Esophagus squamous epithelium (tissue), 5 donors: Measurements from ENCODE around the gene LSM11. TPM values are rescaled to one million over a fixed set of nuclear protein-coding genes. Genes with fewer than 3 reads are reported as not detected.

Experiments
- DNase-seq: peaks from one replicate; lab custom pipeline; 2025; lab: John Stamatoyannopoulos, UW
- H3K27ac ChIP-seq, 4 donors: fragments of 200-600 bp; sonication (generic); one replicate each; pipeline ENCODE4 v1.5.1; 2016 to 2019; ENCODE audit warnings: mild to moderate bottlenecking in 1 of 4
- H3K27me3 ChIP-seq, 4 donors: fragments of 200-600 bp; sonication (generic); 1 replicate in 3 of 4; 2 replicates in 1 of 4; pipeline versions ENCODE4 v1.5.1 to v1.6.0; 2017 to 2021; ENCODE audit warnings: antibody characterized with exemption in 1 of 4
- H3K36me3 ChIP-seq, 3 donors: fragments of 200-600 bp; sonication (generic); one replicate each; pipeline ENCODE4 v1.5.1; 2016 to 2019
- H3K4me1 ChIP-seq, 3 donors: fragments of 200-600 bp; sonication (generic); one replicate each; pipeline ENCODE4 v1.5.1; 2017 to 2019
- H3K4me3 ChIP-seq, 4 donors: fragments of 200-600 bp; sonication (generic); 1 replicate in 3 of 4; 2 replicates in 1 of 4; pipeline ENCODE4 v1.5.1; 2016 to 2019; ENCODE audit warnings: mild to moderate bottlenecking in 2 of 4, moderate library complexity in 1 of 4
- H3K9me3 ChIP-seq, 3 donors: fragments of 200-600 bp; sonication (generic); one replicate each; pipeline ENCODE4 v1.5.1; 2016 to 2019
- POLR2A ChIP-seq, 4 donors: fragments of 450-650 bp; IDR thresholded peaks; one replicate each; pipeline ENCODE4 v1.6.1; 2017; ENCODE audit warnings: antibody characterized with exemption in 4 of 4, mild to moderate bottlenecking in 4 of 4, moderate library complexity in 3 of 4
- WGBS, 2 donors: methylation state at CpG; one replicate each; pipeline ENCODE4 v1.1.5; 2018; 5-methylcytosine and 5-hydroxymethylcytosine counted together
- intact Hi-C: fragments of 100-400 bp; cut with DNase I; formaldehyde crosslinking; loops from one replicate; pipeline ENCODE4 v1.15.0; 2022
- total RNA-seq, 4 donors: library from RNA; depleted of rRNA; stranded (reverse); fragments of >200 nt; gene quantifications; one replicate each; pipeline ENCODE4 v1.1.0, GENCODE V29; 2016
- TF ChIP-seq, protein P1 (sequence below), 6 experiments: fragments of 450-650 bp in 4 of 6; fragments of 200-600 bp in 2 of 6; sonication (generic) in 2 of 6; IDR thresholded peaks; one replicate each; pipeline ENCODE4 v1.5.1; 2016 to 2019; ENCODE audit warnings: antibody characterized with exemption in 6 of 6, mild to moderate bottlenecking in 4 of 6, moderate library complexity in 4 of 6
- donor health status: DM: yes; HTN: yes; CAD: no.

The LSM11 gene
- total RNA-seq, 4 donors from 2014 or later: 2.1 to 6.7 (median 3.6) TPM

DNA sequence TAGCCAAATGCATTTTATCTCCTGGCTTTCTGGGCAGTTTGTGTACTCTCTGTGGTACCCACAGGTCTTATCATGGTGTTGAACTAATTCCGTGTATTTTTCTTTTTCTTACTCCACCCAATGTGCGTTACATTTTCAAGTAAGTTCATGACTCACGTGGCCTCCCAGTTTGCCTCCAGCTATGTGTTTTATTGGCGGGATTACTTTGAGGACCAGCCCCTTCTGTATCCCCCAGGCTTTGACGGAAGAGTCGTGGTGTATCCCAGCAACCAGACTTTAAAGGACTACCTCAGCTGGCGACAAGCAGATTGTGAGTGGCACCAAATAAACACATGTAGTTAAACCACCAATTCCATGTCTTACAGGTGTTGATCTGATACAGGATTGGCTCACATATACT lies 9.1 kb upstream of the LSM11 start:
- no peak for TF ChIP-seq POLR2A (IDR thresholded peaks at IDR 0.05)
- TF ChIP-seq, protein P1, sequence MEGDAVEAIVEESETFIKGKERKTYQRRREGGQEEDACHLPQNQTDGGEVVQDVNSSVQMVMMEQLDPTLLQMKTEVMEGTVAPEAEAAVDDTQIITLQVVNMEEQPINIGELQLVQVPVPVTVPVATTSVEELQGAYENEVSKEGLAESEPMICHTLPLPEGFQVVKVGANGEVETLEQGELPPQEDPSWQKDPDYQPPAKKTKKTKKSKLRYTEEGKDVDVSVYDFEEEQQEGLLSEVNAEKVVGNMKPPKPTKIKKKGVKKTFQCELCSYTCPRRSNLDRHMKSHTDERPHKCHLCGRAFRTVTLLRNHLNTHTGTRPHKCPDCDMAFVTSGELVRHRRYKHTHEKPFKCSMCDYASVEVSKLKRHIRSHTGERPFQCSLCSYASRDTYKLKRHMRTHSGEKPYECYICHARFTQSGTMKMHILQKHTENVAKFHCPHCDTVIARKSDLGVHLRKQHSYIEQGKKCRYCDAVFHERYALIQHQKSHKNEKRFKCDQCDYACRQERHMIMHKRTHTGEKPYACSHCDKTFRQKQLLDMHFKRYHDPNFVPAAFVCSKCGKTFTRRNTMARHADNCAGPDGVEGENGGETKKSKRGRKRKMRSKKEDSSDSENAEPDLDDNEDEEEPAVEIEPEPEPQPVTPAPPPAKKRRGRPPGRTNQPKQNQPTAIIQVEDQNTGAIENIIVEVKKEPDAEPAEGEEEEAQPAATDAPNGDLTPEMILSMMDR (IDR thresholded peaks at IDR 0.05): no peak
- Histone ChIP-seq H3K36me3 (peaks cover 3 to 65% (median 5%) of the 10 kb centered on the region in 3 donors), H3K27ac (no peak overlapping the region), H3K9me3 (no peaks in the 10 kb centered on the region), H3K4me3 (no peak overlapping the region), H3K4me1 (peaks cover 4 to 30% (median 7%) of the 10 kb centered on the region in 3 donors), H3K27me3 (no peaks in the 10 kb centered on the region)
- 46 to 79% methylated on average over 7 of the region's 7 CpGs for WGBS, 2 donors
- DNase-seq: no peak
- intact Hi-C loops: no loop called here

DNA sequence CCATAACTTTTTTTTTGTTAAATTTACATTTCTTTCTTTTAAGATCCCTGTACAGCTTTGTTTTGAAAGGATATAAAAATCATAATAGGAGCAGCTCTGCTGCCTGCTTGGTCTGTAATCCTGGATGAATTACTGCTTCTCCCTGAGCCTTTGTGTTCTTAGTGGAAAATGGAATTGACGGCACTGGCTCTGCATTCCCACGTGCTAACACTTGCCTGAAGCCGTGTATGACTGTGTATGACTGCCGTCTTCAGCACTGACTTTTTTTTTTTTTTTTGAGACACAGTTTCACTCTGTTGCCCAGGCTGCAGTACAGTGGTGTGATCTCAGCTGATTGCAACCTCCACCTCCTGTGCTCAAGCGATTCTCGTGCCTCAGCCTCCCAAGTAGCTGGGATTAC lies 7.5 kb upstream of the LSM11 start:
- no peaks in the 10 kb centered on the region for H3K9me3 ChIP-seq
- no peaks in the 10 kb centered on the region for H3K27me3 ChIP-seq
- peaks cover 5 to 75% (median 5%) of the 10 kb centered on the region in 3 donors for H3K36me3 ChIP-seq
- H3K4me3 ChIP-seq: no peak overlapping the region
- DNase-seq: no peak
- intact Hi-C loops: no loop called here
- 46 to 64% methylated on average over 6 of the region's 6 CpGs for WGBS, 2 donors
- TF ChIP-seq, protein P1 (IDR thresholded peaks at IDR 0.05): no peak
- no peak for TF ChIP-seq POLR2A (IDR thresholded peaks at IDR 0.05)
- peak overlapping the region in 1 of 4 donors; percentile 37 for H3K27ac ChIP-seq
- peaks cover 4 to 26% (median 4%) of the 10 kb centered on the region in 3 donors for H3K4me1 ChIP-seq

DNA sequence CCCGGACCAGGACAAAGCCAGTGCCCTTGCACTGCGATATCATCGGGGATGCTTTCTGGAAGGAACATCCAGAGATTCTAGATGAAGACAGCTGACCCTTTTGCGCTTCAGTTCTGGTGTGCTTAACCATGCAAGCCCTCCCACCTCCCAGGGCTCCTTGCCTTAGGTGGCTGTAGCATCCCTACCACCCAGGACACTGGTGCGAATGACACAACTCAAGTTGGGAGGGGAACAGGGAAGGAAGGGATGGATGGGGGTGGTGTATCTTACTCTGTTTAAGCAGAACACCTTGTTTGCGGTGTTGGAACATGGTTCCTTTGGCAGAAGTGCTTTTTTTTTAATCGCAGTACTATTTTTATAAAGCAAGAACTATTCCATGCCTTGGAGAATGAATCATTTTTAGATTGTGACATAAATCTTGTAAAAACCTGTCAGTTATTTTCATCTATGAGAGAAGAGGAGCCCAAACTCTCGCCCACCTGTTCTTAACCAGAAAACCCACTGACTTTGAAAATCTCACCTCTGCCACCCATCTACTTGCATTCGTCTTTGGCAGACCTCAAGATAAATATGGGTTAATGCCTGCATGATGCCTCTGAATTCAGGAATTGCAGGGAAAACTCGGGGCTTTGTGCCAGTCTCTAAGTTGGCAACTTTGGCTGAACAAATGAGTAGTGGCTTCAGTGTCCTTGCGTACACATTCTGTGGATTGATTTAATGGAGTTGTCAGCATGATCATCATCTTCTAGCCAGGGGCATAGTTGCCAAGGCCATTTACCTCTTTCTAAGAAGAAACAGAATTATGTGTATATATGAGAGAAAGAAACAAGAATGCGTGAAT lies 3.9 kb upstream of the LSM11 start:
- intact Hi-C loops: no loop called here
- no peaks in the 10 kb centered on the region for H3K27me3 ChIP-seq
- peaks cover 0 to 56% (median 5%) of the 10 kb centered on the region in 3 donors for H3K36me3 ChIP-seq
- H3K27ac ChIP-seq: no peak overlapping the region
- H3K4me1 ChIP-seq: peaks cover 0 to 24% (median 3%) of the 10 kb centered on the region in 3 donors
- no peaks in the 10 kb centered on the region for H3K9me3 ChIP-seq
- no peak overlapping the region for H3K4me3 ChIP-seq
- TF ChIP-seq, protein P1 (IDR thresholded peaks at IDR 0.05): no peak
- TF ChIP-seq POLR2A (IDR thresholded peaks at IDR 0.05): no peak
- DNase-seq: no peak
- 76 to 83% methylated on average over 12 of the region's 12 CpGs for WGBS, 2 donors

DNA sequence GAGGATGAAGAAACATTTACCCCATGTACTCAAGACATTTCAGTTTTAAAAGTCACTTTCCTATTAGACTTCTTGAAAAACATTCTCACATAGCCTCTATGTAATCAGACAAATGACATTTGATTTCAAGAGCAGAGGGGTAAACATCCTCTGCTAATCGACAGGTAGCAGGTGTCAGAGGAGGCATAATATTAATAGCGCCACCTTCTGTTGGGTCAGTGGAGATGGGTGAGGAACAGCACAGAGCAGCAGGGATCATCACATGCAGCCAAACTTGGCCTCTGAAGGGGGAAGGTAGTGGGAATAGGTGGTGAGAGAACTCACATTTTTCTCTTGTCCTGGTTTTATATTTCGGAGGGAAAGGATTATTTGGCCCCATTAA lies 3.3 kb upstream of the LSM11 start:
- Histone ChIP-seq H3K4me1 (peaks cover 0 to 26% (median 7%) of the 10 kb centered on the region in 3 donors), H3K27ac (no peak overlapping the region), H3K4me3 (no peak overlapping the region), H3K27me3 (no peaks in the 10 kb centered on the region), H3K36me3 (peaks cover 0 to 50% (median 5%) of the 10 kb centered on the region in 3 donors), H3K9me3 (no peaks in the 10 kb centered on the region)
- intact Hi-C loops: no loop called here
- 33 to 62% methylated on average over 3 of the region's 3 CpGs for WGBS, 2 donors
- no peak for DNase-seq
- TF ChIP-seq, protein P1 (IDR thresholded peaks at IDR 0.05): peak in 4 of 6 experiments; percentile 16 to 43 (median 24)
- TF ChIP-seq POLR2A (IDR thresholded peaks at IDR 0.05): no peak

DNA sequence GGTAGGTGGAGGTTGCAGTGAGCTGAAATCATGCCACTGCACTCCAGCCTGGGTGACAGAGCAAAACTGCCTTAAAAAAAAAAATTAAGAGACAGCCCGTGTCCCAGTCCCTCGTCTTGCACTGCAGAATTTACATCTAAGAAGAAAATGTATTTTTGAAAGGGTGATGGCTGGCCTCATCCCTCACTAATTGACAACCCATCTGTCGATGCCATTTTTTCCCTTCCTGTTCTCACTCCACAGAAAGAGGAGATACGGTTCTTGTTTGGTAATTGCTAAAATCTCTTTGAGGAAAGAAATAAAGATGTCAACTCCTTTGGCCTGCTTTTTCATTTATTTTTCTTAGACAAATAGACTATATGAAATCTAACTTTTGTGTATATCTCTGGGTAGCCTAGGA lies 2.4 kb upstream of the LSM11 start:
- H3K36me3 ChIP-seq: peaks cover 0 to 43% (median 5%) of the 10 kb centered on the region in 3 donors
- H3K27me3 ChIP-seq: no peaks in the 10 kb centered on the region
- no peak overlapping the region for H3K27ac ChIP-seq
- 79 to 81% methylated on average over 4 of the region's 4 CpGs for WGBS, 2 donors
- TF ChIP-seq, protein P1 (IDR thresholded peaks at IDR 0.05): no peak
- TF ChIP-seq POLR2A (IDR thresholded peaks at IDR 0.05): no peak
- H3K4me3 ChIP-seq: no peak overlapping the region
- H3K9me3 ChIP-seq: no peaks in the 10 kb centered on the region
- DNase-seq: no peak
- intact Hi-C loops: no loop called here
- peaks cover 0 to 22% (median 7%) of the 10 kb centered on the region in 3 donors for H3K4me1 ChIP-seq
